Measurements from ENCODE around the gene LIF. TPM values are rescaled to one million over a fixed set of nuclear protein-coding genes. Genes with fewer than 3 reads are reported as not detected.
A peak's percentile ranks its signal among the peaks of the same experiment; 100 is the strongest.

The LIF gene
- polyA plus RNA-seq, 1 of the 3 experiments (the other 2 are of a cell fraction), result 24.6 TPM

- peak; percentile 41; the same call in 1 of the 2 replicates for TF ChIP-seq TEAD4 (IDR thresholded peaks at IDR 0.05; ENCODE audit: borderline replicate concordance, insufficient read depth)
- TF ChIP-seq SIN3A (IDR thresholded peaks at IDR 0.05; ENCODE audit: borderline replicate concordance, low read depth, low read length), result 0 out of 2 replicates have a peak, but pooled peaks have one; percentile 10
- TF ChIP-seq JUND (IDR thresholded peaks at IDR 0.05), result peak; percentile 83
- no peak for TF ChIP-seq MEF2A (IDR thresholded peaks at IDR 0.05; ENCODE audit: borderline replicate concordance, low read depth)
- no peak for TF ChIP-seq CTCF (IDR thresholded peaks at IDR 0.05)
- TF ChIP-seq EZH2phosphoT487 (IDR thresholded peaks at IDR 0.05; ENCODE audit: borderline replicate concordance, low read depth), result no peak
- no peak for TF ChIP-seq GATA2 (CRISPR knock-in tag; IDR thresholded peaks at IDR 0.05)
- TF ChIP-seq USF2 (IDR thresholded peaks at IDR 0.05; ENCODE audit: borderline replicate concordance, low read depth, low read length), result no peak
- TF ChIP-seq EP300 (IDR thresholded peaks at IDR 0.05; ENCODE audit: borderline replicate concordance in 1 of 2, low read depth in 1 of 2, low read length in 1 of 2), result peak in 1 of 2 experiments; percentile 63; a peak in 3 of 4 replicates
- no peak for TF ChIP-seq FOXM1 (IDR thresholded peaks at IDR 0.05; ENCODE audit: low read depth)
- TF ChIP-seq, protein P1, sequence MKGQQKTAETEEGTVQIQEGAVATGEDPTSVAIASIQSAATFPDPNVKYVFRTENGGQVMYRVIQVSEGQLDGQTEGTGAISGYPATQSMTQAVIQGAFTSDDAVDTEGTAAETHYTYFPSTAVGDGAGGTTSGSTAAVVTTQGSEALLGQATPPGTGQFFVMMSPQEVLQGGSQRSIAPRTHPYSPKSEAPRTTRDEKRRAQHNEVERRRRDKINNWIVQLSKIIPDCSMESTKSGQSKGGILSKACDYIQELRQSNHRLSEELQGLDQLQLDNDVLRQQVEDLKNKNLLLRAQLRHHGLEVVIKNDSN (IDR thresholded peaks at IDR 0.05; ENCODE audit: borderline replicate concordance, low read depth), result peak; percentile 86
- no peak for TF ChIP-seq TAF1 (IDR thresholded peaks at IDR 0.05; ENCODE audit: borderline replicate concordance, low read depth, low read length)
- TF ChIP-seq, protein P2, sequence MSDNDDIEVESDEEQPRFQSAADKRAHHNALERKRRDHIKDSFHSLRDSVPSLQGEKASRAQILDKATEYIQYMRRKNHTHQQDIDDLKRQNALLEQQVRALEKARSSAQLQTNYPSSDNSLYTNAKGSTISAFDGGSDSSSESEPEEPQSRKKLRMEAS (IDR thresholded peaks at IDR 0.05; ENCODE audit: low read depth), result peak; percentile 99
- no peak for TF ChIP-seq SMC3 (IDR thresholded peaks at IDR 0.05; ENCODE audit: low read depth, low read length)
- TF ChIP-seq POLR2AphosphoS5 (IDR thresholded peaks at IDR 0.05; ENCODE audit: low read depth, low read length), result peak; percentile 39; the same call in 1 of the 2 replicates
- peak; percentile 78 for TF ChIP-seq PBX3 (IDR thresholded peaks at IDR 0.05)
- peak; percentile 47; the same call in 1 of the 2 replicates for TF ChIP-seq RCOR1 (IDR thresholded peaks at IDR 0.05; ENCODE audit: low read length)
- no peak for TF ChIP-seq MXI1 (IDR thresholded peaks at IDR 0.05; ENCODE audit: low read depth, low read length)
- 0 out of 2 replicates have a peak, but pooled peaks have one; percentile 40 for TF ChIP-seq ELF1 (IDR thresholded peaks at IDR 0.05)
Measured at GRCh38 chr22:30208631-30209603, 37.6 kb downstream of the LIF start (continued).

All from SK-N-SH (cell line).